ENCODE results near the gene KCNQ5. TPM values are rescaled to one million over a fixed set of nuclear protein-coding genes. Genes with fewer than 3 reads are reported as not detected.

Gene KCNQ5
- total RNA-seq, 1 donor from 2014 or later, result 0.08 TPM

GRCh38 chr6:73002588-73002987 is 380.7 kb downstream of the KCNQ5 start:
- Mint-ChIP-seq H3K36me3 (ENCODE audit: low read depth, unreplicated experiment) (no peaks in the 10 kb centered on the region), H3K4me1 (ENCODE audit: unreplicated experiment) (no peaks in the 10 kb centered on the region), H3K9me3 (ENCODE audit: unreplicated experiment) (no peaks in the 10 kb centered on the region), H3K27me3 (ENCODE audit: unreplicated experiment) (no peaks in the 10 kb centered on the region), H3K4me3 (ENCODE audit: unreplicated experiment) (no peak overlapping the region), H3K27ac (ENCODE audit: unreplicated experiment) (no peak overlapping the region)
- DNase-seq (ENCODE audit: low spot score), result no peak
- no peak for TF ChIP-seq CTCF (IDR thresholded peaks at IDR 0.05; ENCODE audit: unreplicated experiment)

DNA sequence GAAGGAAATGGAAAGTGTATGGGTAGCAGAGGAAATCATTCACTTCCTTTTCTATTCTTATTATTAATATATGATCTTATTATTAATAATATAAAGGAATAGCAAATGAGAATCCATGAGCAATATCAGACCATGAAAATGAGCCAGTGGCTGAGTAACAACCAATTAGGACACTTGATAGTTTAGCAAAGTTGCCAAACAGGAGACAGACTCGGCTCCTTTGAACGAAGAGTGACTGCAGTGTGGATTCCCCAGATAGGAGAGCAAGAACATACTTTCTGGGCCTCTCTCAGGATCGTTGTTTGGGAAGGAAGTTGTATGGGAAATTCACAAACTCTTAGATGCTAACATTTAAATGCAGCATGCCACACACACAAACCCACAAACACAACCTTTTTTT is 381.4 kb downstream of the KCNQ5 start:
- Mint-ChIP-seq H3K27ac (ENCODE audit: unreplicated experiment) (no peak overlapping the region), H3K4me3 (ENCODE audit: unreplicated experiment) (no peak overlapping the region), H3K36me3 (ENCODE audit: low read depth, unreplicated experiment) (no peaks in the 10 kb centered on the region), H3K4me1 (ENCODE audit: unreplicated experiment) (no peaks in the 10 kb centered on the region), H3K27me3 (ENCODE audit: unreplicated experiment) (no peaks in the 10 kb centered on the region), H3K9me3 (ENCODE audit: unreplicated experiment) (no peaks in the 10 kb centered on the region)
- no peak for TF ChIP-seq CTCF (IDR thresholded peaks at IDR 0.05; ENCODE audit: unreplicated experiment)
- no peak for DNase-seq (ENCODE audit: low spot score)

GRCh38 chr6:73004231-73004630 is 382.4 kb downstream of the KCNQ5 start:
- H3K9me3 Mint-ChIP-seq (ENCODE audit: unreplicated experiment), result no peaks in the 10 kb centered on the region
- no peak for TF ChIP-seq CTCF (IDR thresholded peaks at IDR 0.05; ENCODE audit: unreplicated experiment)
- no peaks in the 10 kb centered on the region for H3K27me3 Mint-ChIP-seq (ENCODE audit: unreplicated experiment)
- no peak overlapping the region for H3K4me3 Mint-ChIP-seq (ENCODE audit: unreplicated experiment)
- no peaks in the 10 kb centered on the region for H3K36me3 Mint-ChIP-seq (ENCODE audit: low read depth, unreplicated experiment)
- DNase-seq (ENCODE audit: low spot score), result no peak
- no peaks in the 10 kb centered on the region for H3K4me1 Mint-ChIP-seq (ENCODE audit: unreplicated experiment)
- no peak overlapping the region for H3K27ac Mint-ChIP-seq (ENCODE audit: unreplicated experiment)

- TF ChIP-seq CTCF (IDR thresholded peaks at IDR 0.05; ENCODE audit: unreplicated experiment), result no peak
- H3K4me3 Mint-ChIP-seq (ENCODE audit: unreplicated experiment), result no peak overlapping the region
- no peaks in the 10 kb centered on the region for H3K36me3 Mint-ChIP-seq (ENCODE audit: low read depth, unreplicated experiment)
- H3K27me3 Mint-ChIP-seq (ENCODE audit: unreplicated experiment), result no peaks in the 10 kb centered on the region
- DNase-seq (ENCODE audit: low spot score), result no peak
- no peak overlapping the region for H3K27ac Mint-ChIP-seq (ENCODE audit: unreplicated experiment)
- no peaks in the 10 kb centered on the region for H3K9me3 Mint-ChIP-seq (ENCODE audit: unreplicated experiment)
- no peaks in the 10 kb centered on the region for H3K4me1 Mint-ChIP-seq (ENCODE audit: unreplicated experiment)
These were observed 383.0 kb downstream of the KCNQ5 start for GRCh38 chr6:73004861-73005260.

DNA sequence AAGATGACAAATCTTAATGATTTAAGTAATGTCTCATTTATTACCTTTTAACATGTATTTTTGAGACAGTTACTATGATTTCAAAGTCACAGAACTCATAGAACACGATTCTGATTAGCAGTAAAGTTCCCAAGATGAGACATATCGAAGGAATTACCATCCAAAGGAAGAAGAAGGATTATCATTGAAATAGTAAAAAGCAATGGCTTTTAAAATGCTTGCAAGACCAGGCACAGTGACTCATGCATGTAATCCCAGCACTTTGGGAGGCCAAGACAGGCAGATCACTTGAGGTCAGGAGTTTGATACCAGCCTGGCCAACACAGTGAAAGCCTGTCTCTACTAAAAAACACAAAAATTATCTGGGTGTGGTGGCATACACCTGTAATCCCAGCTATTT is 384.3 kb downstream of the KCNQ5 start:
- Mint-ChIP-seq H3K4me3 (ENCODE audit: unreplicated experiment) (no peak overlapping the region), H3K27ac (ENCODE audit: unreplicated experiment) (no peak overlapping the region), H3K4me1 (ENCODE audit: unreplicated experiment) (no peaks in the 10 kb centered on the region), H3K27me3 (ENCODE audit: unreplicated experiment) (no peaks in the 10 kb centered on the region), H3K36me3 (ENCODE audit: low read depth, unreplicated experiment) (no peaks in the 10 kb centered on the region), H3K9me3 (ENCODE audit: unreplicated experiment) (no peaks in the 10 kb centered on the region)
- DNase-seq (ENCODE audit: low spot score), result no peak
- no peak for TF ChIP-seq CTCF (IDR thresholded peaks at IDR 0.05; ENCODE audit: unreplicated experiment)

Data from endothelial cell (in vitro differentiated cells).